ENCODE data around the gene ZNF526. TPM values are rescaled to one million over a fixed set of nuclear protein-coding genes. Genes with fewer than 3 reads are reported as not detected.

The ZNF526 gene
- total RNA-seq, 1 experiment from 2014 or later = 21.3 TPM

DNA sequence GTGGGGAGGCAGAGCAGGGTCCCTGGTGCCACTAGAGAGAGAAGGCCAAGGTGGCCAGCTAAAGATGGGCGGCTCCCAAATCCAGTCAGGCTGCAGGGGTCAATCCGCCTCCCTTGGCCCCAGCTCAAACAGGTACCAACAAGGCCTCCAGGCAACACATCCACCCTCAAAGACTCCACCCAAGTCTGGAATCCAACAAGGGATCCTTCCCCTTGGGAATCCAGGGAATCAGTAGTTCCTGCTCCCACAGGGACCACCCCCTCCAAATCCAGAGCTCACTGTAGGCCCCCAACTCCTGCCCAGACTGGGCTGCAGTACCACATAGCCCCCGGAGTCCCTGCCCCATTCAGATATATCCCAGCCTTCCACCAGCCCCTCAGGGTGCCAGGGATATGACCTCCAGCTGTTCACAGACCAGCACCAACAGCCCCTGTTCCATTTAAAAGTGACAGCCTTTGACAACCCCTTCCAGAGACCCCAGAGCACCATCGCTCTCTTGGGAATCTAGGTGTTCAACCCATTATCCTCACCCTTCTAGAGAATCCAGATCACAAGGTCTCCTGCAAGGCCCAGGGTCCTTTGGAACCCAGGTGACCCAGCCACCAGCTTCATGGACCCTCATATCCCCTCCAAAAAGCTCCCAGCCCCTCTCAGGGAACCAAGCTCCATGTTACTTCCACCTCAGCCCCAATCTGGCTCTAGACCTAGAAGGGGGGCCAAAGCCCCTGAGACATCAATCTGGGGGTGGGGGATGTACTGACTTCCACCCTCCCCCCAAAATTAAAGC, 31.7 kb downstream of the ZNF526 start:
- Histone ChIP-seq H3K27ac (ENCODE audit: low read depth, low read length, poor library complexity, severe bottlenecking) (peak overlapping the region; percentile 83), H3K4me3 (ENCODE audit: low read depth, low read length, poor library complexity, severe bottlenecking) (peak overlapping the region; percentile 91), H3K36me3 (ENCODE audit: insufficient read depth, low read length, poor library complexity, severe bottlenecking) (peaks cover 23% of the 10 kb centered on the region), H3K4me1 (ENCODE audit: insufficient read depth, low read length, poor library complexity, severe bottlenecking) (peaks cover 59% of the 10 kb centered on the region), H3K9me3 (ENCODE audit: low read depth, low read length, poor library complexity, severe bottlenecking) (no peaks in the 10 kb centered on the region), H3K27me3 (replicated peaks; ENCODE audit: insufficient read depth, low read depth, low read length, poor library complexity) (no peaks in the 10 kb centered on the region)
- peak; percentile 22 for DNase-seq (ENCODE audit: low spot score)
- intact Hi-C loops (cut with micrococcal nuclease; ENCODE audit: unreplicated experiment) = loop anchor here (2.0 kb wide), 1 partner anchor 29 kb away; no protein-coding TSS in a partner anchor
- CTCF ChIA-PET = interaction anchor here (0.6 to 2.7 kb wide), 3 partner anchors 28 to 97 kb away, joined by 3 to 12 read pairs (median 6); no protein-coding TSS in a partner anchor
- TF ChIP-seq CTCF (conservative IDR thresholded peaks at IDR 0.05; ENCODE audit: low read depth, low read length) = no peak
- TF ChIP-seq EZH2 (IDR thresholded peaks at IDR 0.05; ENCODE audit: borderline replicate concordance, low read depth, low read length, poor library complexity, severe bottlenecking) = no peak
- POLR2A ChIA-PET (ENCODE audit: low non-redundant PET) = interaction anchor here (0.6 kb wide), 1 partner anchor 31 kb away, joined by 4 read pairs; no protein-coding TSS in a partner anchor
- BruUV-seq (replicated peaks) = no TSS peak

- POLR2A ChIA-PET (ENCODE audit: low non-redundant PET) = no interaction called here
- CTCF ChIA-PET = no interaction called here
- peaks cover 54% of the 10 kb centered on the region for H3K4me1 ChIP-seq (ENCODE audit: insufficient read depth, low read length, poor library complexity, severe bottlenecking)
- peak; percentile 60 for DNase-seq (ENCODE audit: low spot score)
- intact Hi-C loops (cut with micrococcal nuclease; ENCODE audit: unreplicated experiment) = no loop called here
- H3K9me3 ChIP-seq (ENCODE audit: low read depth, low read length, poor library complexity, severe bottlenecking) = no peaks in the 10 kb centered on the region
- TSS peak; percentile 38 for BruUV-seq (replicated peaks)
- H3K27me3 ChIP-seq (replicated peaks; ENCODE audit: insufficient read depth, low read depth, low read length, poor library complexity) = no peaks in the 10 kb centered on the region
- TF ChIP-seq EZH2 (IDR thresholded peaks at IDR 0.05; ENCODE audit: borderline replicate concordance, low read depth, low read length, poor library complexity, severe bottlenecking) = no peak
- no peak for TF ChIP-seq CTCF (conservative IDR thresholded peaks at IDR 0.05; ENCODE audit: low read depth, low read length)
- peak overlapping the region; percentile 91 for H3K4me3 ChIP-seq (ENCODE audit: low read depth, low read length, poor library complexity, severe bottlenecking)
- peaks cover 23% of the 10 kb centered on the region for H3K36me3 ChIP-seq (ENCODE audit: insufficient read depth, low read length, poor library complexity, severe bottlenecking)
- peak overlapping the region; percentile 83 for H3K27ac ChIP-seq (ENCODE audit: low read depth, low read length, poor library complexity, severe bottlenecking)
Measured at GRCh38 chr19:42252365-42253244, 32.5 kb downstream of the ZNF526 start.

DNA sequence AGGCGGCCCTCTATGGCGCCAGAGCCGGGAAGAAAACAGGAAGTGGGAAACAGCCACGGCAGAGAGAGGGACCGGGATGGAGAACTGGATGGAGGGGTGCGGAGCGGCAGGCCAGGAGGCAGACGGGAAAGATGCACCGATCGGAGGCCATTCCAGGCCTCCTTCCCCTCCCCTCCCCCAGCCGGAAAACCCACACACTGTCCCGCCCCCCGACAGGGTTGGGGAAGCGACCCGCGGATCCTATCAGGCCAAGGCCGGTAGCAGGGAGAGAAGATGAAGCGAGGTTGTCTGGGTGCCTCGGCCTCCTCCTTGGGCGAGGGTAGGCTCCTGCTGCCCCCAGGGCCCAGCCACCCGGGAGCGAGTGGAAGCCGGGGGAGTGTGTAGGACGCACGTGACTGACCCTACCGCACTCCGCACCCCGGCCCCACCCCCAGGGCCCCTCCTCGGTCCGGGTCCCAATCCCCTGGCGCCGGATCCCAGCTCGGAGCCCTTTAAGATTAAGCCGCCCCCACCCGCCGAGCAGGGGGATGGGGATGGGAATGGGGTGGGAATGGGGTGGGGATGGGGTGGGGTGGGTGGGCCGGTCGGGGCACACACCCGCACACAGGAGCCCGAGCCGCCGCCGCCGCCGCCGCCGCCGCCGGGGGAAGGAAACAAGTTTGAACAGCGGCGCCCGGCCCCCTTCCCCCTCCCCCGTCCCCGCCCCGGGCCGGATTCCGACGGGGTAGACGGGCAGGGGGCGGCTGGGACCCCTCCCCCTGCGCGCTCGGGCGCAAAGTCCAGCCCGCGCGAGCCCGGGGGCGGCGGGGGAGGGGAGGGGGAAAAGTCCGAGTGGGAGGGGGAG, 33.4 kb downstream of the ZNF526 start:
- peak overlapping the region; percentile 95 for H3K27ac ChIP-seq (ENCODE audit: low read depth, low read length, poor library complexity, severe bottlenecking)
- H3K9me3 ChIP-seq (ENCODE audit: low read depth, low read length, poor library complexity, severe bottlenecking) = no peaks in the 10 kb centered on the region
- POLR2A ChIA-PET (ENCODE audit: low non-redundant PET) = no interaction called here
- peak; percentile 83 for DNase-seq (ENCODE audit: low spot score)
- H3K36me3 ChIP-seq (ENCODE audit: insufficient read depth, low read length, poor library complexity, severe bottlenecking) = peaks cover 21% of the 10 kb centered on the region
- H3K4me3 ChIP-seq (ENCODE audit: low read depth, low read length, poor library complexity, severe bottlenecking) = peak overlapping the region; percentile 91
- H3K4me1 ChIP-seq (ENCODE audit: insufficient read depth, low read length, poor library complexity, severe bottlenecking) = peaks cover 47% of the 10 kb centered on the region
- TF ChIP-seq CTCF (conservative IDR thresholded peaks at IDR 0.05; ENCODE audit: low read depth, low read length) (no peak), EZH2 (IDR thresholded peaks at IDR 0.05; ENCODE audit: borderline replicate concordance, low read depth, low read length, poor library complexity, severe bottlenecking) (no peak)
- intact Hi-C loops (cut with micrococcal nuclease; ENCODE audit: unreplicated experiment) = loop anchor here (2.0 kb wide), 1 partner anchor 15 kb away; the partner anchor contains the start of gene CIC
- CTCF ChIA-PET = no interaction called here
- no TSS peak for BruUV-seq (replicated peaks)
- no peaks in the 10 kb centered on the region for H3K27me3 ChIP-seq (replicated peaks; ENCODE audit: insufficient read depth, low read depth, low read length, poor library complexity)

Measured in A673 (cell line).